HepG2 (cell line): ENCODE data around the gene AMZ2. TPM values are rescaled to one million over a fixed set of nuclear protein-coding genes. Genes with fewer than 3 reads are reported as not detected.

Source experiments
- ATF2 ChIP-seq: sonication (generic); formaldehyde crosslinking; IDR thresholded peaks from 2 replicates; pipeline ENCODE4 v1.4.0; 2020; ENCODE audit warnings: missing genetic modification reagents
- CEBPB ChIP-seq: IDR thresholded peaks from 2 replicates; pipeline ENCODE4 v1.6.1; 2011; ENCODE audit warnings: low read depth, low read length, improper control_type of control experiment, borderline replicate concordance
- CSRNP1 ChIP-seq: sonication (generic); formaldehyde crosslinking; IDR thresholded peaks from 2 replicates; pipeline ENCODE4 v1.8.1; 2023; ENCODE audit warnings: mild to moderate bottlenecking, missing genetic modification reagents
- HMGXB4 ChIP-seq, 2 experiments: sonication (generic) in 1 of 2; formaldehyde crosslinking in 1 of 2; IDR thresholded peaks; 2 replicates each; pipeline versions ENCODE4 v1.4.0 to v1.6.1; 2018 to 2020; ENCODE audit warnings: missing genetic modification reagents in 2 of 2, borderline replicate concordance in 1 of 2, low read depth in 1 of 2, mild to moderate bottlenecking in 1 of 2, missing biosample characterization in 1 of 2
- NFIB ChIP-seq: sonication (generic); formaldehyde crosslinking; IDR thresholded peaks from 2 replicates; pipeline ENCODE4 v1.9.0; 2021; ENCODE audit warnings: missing genetic modification reagents, mild to moderate bottlenecking, borderline replicate concordance
- PCBP2 ChIP-seq: fragments of 200-400 bp; formaldehyde crosslinking; optimal IDR thresholded peaks from 2 replicates; pipeline ENCODE3; 2018; ENCODE audit warnings: low read length, low read depth; ENCODE audit not compliant: poor library complexity, severe bottlenecking
- PLRG1 ChIP-seq: fragments of 450-650 bp; conservative IDR thresholded peaks from 2 replicates; pipeline ENCODE4 v1.6.1; 2016
- RAD21 ChIP-seq: fragments of 450-650 bp; formaldehyde crosslinking; IDR thresholded peaks from 2 replicates; pipeline ENCODE4 v1.5.0; 2020; ENCODE audit warnings: mild to moderate bottlenecking
- RBFOX2 ChIP-seq: fragments of 200-400 bp; formaldehyde crosslinking; IDR thresholded peaks from 2 replicates; pipeline ENCODE4 v1.6.1; 2017; ENCODE audit warnings: low read depth, mild to moderate bottlenecking, low read length
- RBM22 ChIP-seq: fragments of 200-400 bp; formaldehyde crosslinking; optimal IDR thresholded peaks from 2 replicates; pipeline ENCODE3; 2017; ENCODE audit warnings: mild to moderate bottlenecking, low read length, moderate library complexity
- TBX2 ChIP-seq: sonication (generic); formaldehyde crosslinking; IDR thresholded peaks from 2 replicates; pipeline ENCODE4 v1.5.0; 2020; ENCODE audit warnings: missing genetic modification reagents, mild to moderate bottlenecking, borderline replicate concordance
- ZBTB26 ChIP-seq: IDR thresholded peaks from 2 replicates; pipeline ENCODE4 v1.6.1; 2016; ENCODE audit warnings: missing compliant biosample characterization, missing genetic modification reagents, borderline replicate concordance
- ZFP1 ChIP-seq: IDR thresholded peaks from 2 replicates; pipeline ENCODE4 v1.6.1; 2016
- ZFP90 ChIP-seq: sonication (generic); formaldehyde crosslinking; IDR thresholded peaks from 2 replicates; pipeline ENCODE4 v1.8.0; 2022; ENCODE audit warnings: missing genetic modification reagents, mild to moderate bottlenecking, inconsistent platforms, borderline replicate concordance
- ZNF10 ChIP-seq: sonication (generic); formaldehyde crosslinking; IDR thresholded peaks from 2 replicates; pipeline ENCODE4 v1.4.0; 2020; ENCODE audit warnings: mild to moderate bottlenecking, low read depth, missing genetic modification reagents, borderline replicate concordance
- ZNF274 ChIP-seq: sonication (generic); formaldehyde crosslinking; IDR thresholded peaks from 2 replicates; pipeline ENCODE4 v1.5.1; 2020; ENCODE audit warnings: mild to moderate bottlenecking, missing genetic modification reagents
- ZNF281 ChIP-seq: sonication (generic); formaldehyde crosslinking; IDR thresholded peaks from 2 replicates; pipeline ENCODE4 v1.4.0; 2020; ENCODE audit warnings: missing genetic modification reagents, borderline replicate concordance
- ZNF510 ChIP-seq: sonication (generic); formaldehyde crosslinking; IDR thresholded peaks from 2 replicates; pipeline ENCODE4 v1.4.0; 2020; ENCODE audit warnings: low read depth, mild to moderate bottlenecking, missing genetic modification reagents
- ZNF607 ChIP-seq: sonication (generic); formaldehyde crosslinking; IDR thresholded peaks from 2 replicates; pipeline ENCODE4 v1.5.1; 2020; ENCODE audit warnings: missing genetic modification reagents, mild to moderate bottlenecking, borderline replicate concordance
- polyA plus RNA-seq, 8 experiments: library from polyadenylated mRNA; depleted of rRNA in 3 of 8; stranded (reverse) in 7 of 8; unstranded in 1 of 8; fragments of >200 nt; fragmentation: Illumina TruSeq in 4 of 8; extraction: Trizol in 4 of 8; gene quantifications; 2 replicates each; pipeline versions ENCODE4 v1.2.1 to v1.2.3, GENCODE V29; 2011 to 2016; ENCODE audit warnings: low read depth in 4 of 8, missing spikeins in 1 of 8, mixed read lengths in 1 of 8; ENCODE audit not compliant: insufficient read depth in 1 of 8
- total RNA-seq, 5 experiments: library from RNA; depleted of rRNA; stranded (reverse); fragments of >200 nt; fragmentation: Illumina TruSeq; extraction: Trizol; gene quantifications; 2 replicates each; pipeline ENCODE4 v1.2.3, GENCODE V29; 2016; ENCODE audit warnings: low read depth in 1 of 5

AMZ2 gene
- total and polyA plus RNA-seq, 2 of the 13 experiments (the other 11 are each of a cell fraction or from before 2014, with no cell fraction given), result 86.9 to 90.2 TPM

GRCh38 chr17:68247445-68248198 is at the start of gene AMZ2 (continued):
- peak; percentile 26; the same call in 1 of the 2 replicates for TF ChIP-seq ZNF281 (CRISPR knock-in tag)
- TF ChIP-seq CSRNP1 (CRISPR knock-in tag), result peak; percentile 98
- TF ChIP-seq NFIB, result no peak
- peak; percentile 50; the same call in 1 of the 2 replicates for TF ChIP-seq TBX2
- peak; percentile 6; the same call in 1 of the 2 replicates for TF ChIP-seq ZBTB26
- peak; percentile 44 for TF ChIP-seq RAD21
- TF ChIP-seq PCBP2, result no peak
- peak; percentile 61; the same call in 1 of the 2 replicates for TF ChIP-seq ZFP1 (CRISPR knock-in tag)
- peak; percentile 66 to 91; a peak in 3 of 4 replicates for TF ChIP-seq HMGXB4 (CRISPR knock-in tag; IDR thresholded peaks at IDR 0.05; ENCODE audit: borderline replicate concordance in 1 of 2, low read depth in 1 of 2)
- no peak for TF ChIP-seq RBM22
- TF ChIP-seq ZFP90 (CRISPR knock-in tag), result peak; percentile 82; the same call in 1 of the 2 replicates
- TF ChIP-seq ATF2, result peak; percentile 74
- no peak for TF ChIP-seq ZNF510
- no peak for TF ChIP-seq ZNF10 (CRISPR knock-in tag)
- TF ChIP-seq RBFOX2, result peak; percentile 100
- peak; percentile 95 for TF ChIP-seq ZNF607 (CRISPR knock-in tag)
- peak; percentile 35; the same call in 1 of the 2 replicates for TF ChIP-seq CEBPB
- peak; percentile 93 for TF ChIP-seq ZNF274 (CRISPR knock-in tag)
- TF ChIP-seq PLRG1, result no peak
